Bronchial epithelial cell (primary cell): ENCODE measurements around the gene BRI3. TPM values are rescaled to one million over a fixed set of nuclear protein-coding genes. Genes with fewer than 3 reads are reported as not detected.

Source experiments
- total RNA-seq: library from RNA; depleted of rRNA; stranded (reverse); fragments of >200 nt; gene quantifications from 2 replicates; pipeline ENCODE4 v1.2.1, GENCODE V29; 2014

Gene BRI3
- total RNA-seq, 1 donor from 2014 or later, result 53.7 TPM

Other genes starting within 250 kb of the BRI3 start
- gene LMTK2, start 174.8 kb upstream of the BRI3 start, total RNA-seq, result 12.9 and 21.4 TPM in 2 replicates
- 2.3 and 3.2 TPM in 2 replicates for gene BHLHA15, start 70.2 kb upstream of the BRI3 start, total RNA-seq
- 8.2 and 12.4 TPM in 2 replicates for gene TECPR1, start 29.5 kb upstream of the BRI3 start, total RNA-seq
- gene BAIAP2L1, start 119.4 kb downstream of the BRI3 start, total RNA-seq, result 19.7 and 22.4 TPM in 2 replicates